Hepatocyte (in vitro differentiated cells): Measurements from ENCODE around the gene TXNDC2. TPM values are rescaled to one million over a fixed set of nuclear protein-coding genes. Genes with fewer than 3 reads are reported as not detected.

Experiments used
- DNase-seq: peaks from one replicate; pipeline ENCODE4 v3.0.0-alpha.2; 2016; ENCODE audit warnings: low spot score
- H2AFZ ChIP-seq: fragments of 200-600 bp; sonication (generic); 2 replicates; pipeline ENCODE4 v1.6.0; 2016; ENCODE audit warnings: antibody characterized with exemption, mild to moderate bottlenecking
- H3K27ac ChIP-seq: fragments of 200-600 bp; sonication (generic); 2 replicates; pipeline ENCODE4 v1.5.1; 2016; ENCODE audit warnings: mild to moderate bottlenecking
- H3K27me3 ChIP-seq: fragments of 200-600 bp; sonication (generic); 2 replicates; pipeline ENCODE4 v1.6.1; 2016
- H3K36me3 ChIP-seq: fragments of 200-600 bp; sonication (generic); replicated peaks from 2 replicates; pipeline ENCODE4 v1.5.1; 2016; ENCODE audit warnings: low read depth; ENCODE audit not compliant: insufficient read depth
- H3K4me1 ChIP-seq: fragments of 200-600 bp; sonication (generic); 2 replicates; pipeline ENCODE4 v1.5.1; 2016; ENCODE audit warnings: mild to moderate bottlenecking, moderate library complexity; ENCODE audit not compliant: insufficient read depth
- H3K4me2 ChIP-seq: fragments of 200-600 bp; sonication (generic); 2 replicates; pipeline ENCODE4 v1.6.0; 2016
- H3K4me3 ChIP-seq: fragments of 200-600 bp; sonication (generic); 2 replicates; pipeline ENCODE4 v1.5.1; 2016; ENCODE audit warnings: mild to moderate bottlenecking
- H3K79me2 ChIP-seq: fragments of 200-600 bp; sonication (generic); 2 replicates; pipeline ENCODE4 v1.6.0; 2017; ENCODE audit warnings: mild to moderate bottlenecking
- H3K9me2 ChIP-seq: fragments of 200-600 bp; sonication (generic); replicated peaks from 2 replicates; pipeline ENCODE4 v1.6.0; 2017; ENCODE audit warnings: mild to moderate bottlenecking; ENCODE audit not compliant: insufficient read depth
- H3K9me3 ChIP-seq: fragments of 200-600 bp; sonication (generic); 2 replicates; pipeline ENCODE4 v1.5.1; 2016; ENCODE audit warnings: low read depth, mild to moderate bottlenecking
- H4K20me1 ChIP-seq: fragments of 200-600 bp; sonication (generic); 2 replicates; pipeline ENCODE4 v1.6.0; 2016; ENCODE audit warnings: mild to moderate bottlenecking; ENCODE audit not compliant: insufficient read depth, poor library complexity, severe bottlenecking
- EZH2 ChIP-seq: fragments of 200-600 bp; sonication (generic); IDR thresholded peaks from 2 replicates; pipeline ENCODE4 v1.6.1; 2016; ENCODE audit warnings: antibody characterized with exemption, mild to moderate bottlenecking, borderline replicate concordance
- EZH2phosphoT487 ChIP-seq: fragments of 200-600 bp; sonication (generic); IDR thresholded peaks from one replicate; pipeline ENCODE4 v1.6.1; 2018; ENCODE audit warnings: antibody characterized with exemption, mild to moderate bottlenecking, low read depth, moderate library complexity; ENCODE audit not compliant: unreplicated experiment, severe bottlenecking
- WGBS: methylation state at CpG from one replicate; pipeline ENCODE4 v1.1.6; 2016; ENCODE audit warnings: low lambda C conversion rate; ENCODE audit errors: missing lambda C conversion rate; 5-methylcytosine and 5-hydroxymethylcytosine counted together
- polyA plus RNA-seq: library from polyadenylated mRNA; unstranded; fragments of >200 nt; fragmentation: Nextera tagmentation; extraction: Ambion mirVana; gene quantifications from 2 replicates; pipeline ENCODE4 v1.2.1, GENCODE V29; 2016
- small RNA-seq: library from RNA; depleted of rRNA; stranded (forward); fragments of <200 nt; gene quantifications from one replicate; pipeline ENCODE3, GENCODE V24; 2014
- total RNA-seq: library from RNA; depleted of rRNA; stranded (reverse); fragments of >200 nt; gene quantifications from 2 replicates; pipeline ENCODE4 v1.2.3, GENCODE V29; 2014
- TF ChIP-seq, protein P1 (sequence below): fragments of 200-600 bp; sonication (generic); IDR thresholded peaks from 2 replicates; pipeline ENCODE4 v1.5.1; 2016; ENCODE audit warnings: antibody characterized with exemption, mild to moderate bottlenecking; ENCODE audit not compliant: poor library complexity

The TXNDC2 gene
- total and polyA plus RNA-seq, 2 experiments from 2014 or later = 0.41 TPM; not detected in 1

DNA sequence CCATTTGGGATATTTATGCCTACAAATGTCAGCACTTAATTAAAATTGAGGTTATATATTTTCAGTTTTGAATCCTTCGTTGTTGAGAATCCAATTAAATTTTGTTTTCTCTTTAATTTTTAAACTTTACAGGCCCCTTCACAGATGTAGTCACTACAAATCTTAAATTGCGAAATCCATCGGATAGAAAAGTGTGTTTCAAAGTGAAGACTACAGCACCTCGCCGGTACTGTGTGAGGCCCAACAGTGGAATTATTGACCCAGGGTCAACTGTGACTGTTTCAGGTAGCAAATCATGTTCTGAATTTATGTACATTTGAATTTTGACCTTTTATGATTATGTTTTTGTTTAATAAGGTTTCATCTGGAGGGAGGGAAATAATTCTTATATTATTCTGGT is 45.9 kb downstream of the TXNDC2 start:
- Histone ChIP-seq H3K4me2 (peak overlapping the region; percentile 34), H2AFZ (no peak overlapping the region)

DNA sequence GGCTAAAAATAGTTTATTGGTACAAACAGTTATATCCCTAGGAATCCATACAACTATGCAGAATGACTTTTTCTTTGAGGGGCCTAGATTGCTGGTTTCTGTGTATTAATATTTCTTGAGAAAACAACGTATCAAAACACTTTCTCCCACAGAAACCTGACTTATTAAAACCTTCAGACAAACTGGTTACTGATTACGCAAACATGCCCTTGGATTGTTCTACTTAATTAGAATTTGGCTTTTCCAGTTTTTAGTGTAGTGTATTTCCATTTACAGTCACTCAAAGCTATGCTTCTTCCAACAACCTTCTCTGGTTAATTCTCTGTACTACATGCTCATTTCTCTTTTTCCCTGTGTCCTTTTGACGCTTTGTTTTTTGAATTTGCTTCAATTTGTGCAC is 48.1 kb downstream of the TXNDC2 start:
- Histone ChIP-seq H3K27ac (no peak overlapping the region), H4K20me1 (peaks cover 76% of the 10 kb centered on the region), H3K4me1 (no peaks in the 10 kb centered on the region), H3K9me2 (no peaks in the 10 kb centered on the region), H3K27me3 (no peaks in the 10 kb centered on the region), H2AFZ (no peak overlapping the region), H3K79me2 (peaks cover 99% of the 10 kb centered on the region), H3K36me3 (no peaks in the 10 kb centered on the region), H3K9me3 (no peaks in the 10 kb centered on the region), H3K4me2 (no peak overlapping the region), H3K4me3 (no peak overlapping the region)
- DNase-seq = no peak
- TF ChIP-seq EZH2phosphoT487 (no peak), EZH2 (no peak)
- TF ChIP-seq, protein P1, sequence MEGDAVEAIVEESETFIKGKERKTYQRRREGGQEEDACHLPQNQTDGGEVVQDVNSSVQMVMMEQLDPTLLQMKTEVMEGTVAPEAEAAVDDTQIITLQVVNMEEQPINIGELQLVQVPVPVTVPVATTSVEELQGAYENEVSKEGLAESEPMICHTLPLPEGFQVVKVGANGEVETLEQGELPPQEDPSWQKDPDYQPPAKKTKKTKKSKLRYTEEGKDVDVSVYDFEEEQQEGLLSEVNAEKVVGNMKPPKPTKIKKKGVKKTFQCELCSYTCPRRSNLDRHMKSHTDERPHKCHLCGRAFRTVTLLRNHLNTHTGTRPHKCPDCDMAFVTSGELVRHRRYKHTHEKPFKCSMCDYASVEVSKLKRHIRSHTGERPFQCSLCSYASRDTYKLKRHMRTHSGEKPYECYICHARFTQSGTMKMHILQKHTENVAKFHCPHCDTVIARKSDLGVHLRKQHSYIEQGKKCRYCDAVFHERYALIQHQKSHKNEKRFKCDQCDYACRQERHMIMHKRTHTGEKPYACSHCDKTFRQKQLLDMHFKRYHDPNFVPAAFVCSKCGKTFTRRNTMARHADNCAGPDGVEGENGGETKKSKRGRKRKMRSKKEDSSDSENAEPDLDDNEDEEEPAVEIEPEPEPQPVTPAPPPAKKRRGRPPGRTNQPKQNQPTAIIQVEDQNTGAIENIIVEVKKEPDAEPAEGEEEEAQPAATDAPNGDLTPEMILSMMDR = no peak
- WGBS = 95% methylated on average over 3 of the region's 3 CpGs

More for the DNA sequence above, 45.9 kb downstream of the TXNDC2 start:
- H3K79me2 ChIP-seq = peaks cover 99% of the 10 kb centered on the region
- H3K9me2 ChIP-seq = no peaks in the 10 kb centered on the region
- H3K4me3 ChIP-seq = no peak overlapping the region
- WGBS = 65% methylated on average over 5 of the region's 5 CpGs
- H3K4me1 ChIP-seq = peaks cover 7% of the 10 kb centered on the region
- H4K20me1 ChIP-seq = peaks cover 87% of the 10 kb centered on the region
- H3K36me3 ChIP-seq = no peaks in the 10 kb centered on the region
- no peaks in the 10 kb centered on the region for H3K9me3 ChIP-seq
- DNase-seq = no peak
- TF ChIP-seq EZH2phosphoT487 (no peak), EZH2 (no peak)
- TF ChIP-seq, protein P1 = no peak
- no peak overlapping the region for H3K27ac ChIP-seq
- no peaks in the 10 kb centered on the region for H3K27me3 ChIP-seq

DNA sequence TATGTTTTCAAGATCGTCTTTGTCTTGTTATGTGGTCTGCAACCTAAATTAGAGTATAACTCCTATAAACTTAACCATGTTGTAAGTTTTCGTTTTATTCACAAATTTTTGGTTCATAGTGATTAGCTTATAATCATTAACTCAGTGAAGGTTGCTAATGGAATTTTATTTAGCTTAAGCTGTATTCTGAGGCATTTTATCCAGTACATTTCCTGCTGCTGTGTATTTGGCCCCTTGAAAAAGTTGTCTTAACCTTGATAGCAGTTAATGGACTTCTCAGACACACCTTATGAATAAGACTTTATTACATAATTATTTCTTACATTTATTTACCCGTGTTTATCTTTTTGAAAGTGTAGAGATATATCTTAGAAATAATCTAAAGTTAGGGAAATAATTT is 48.5 kb downstream of the TXNDC2 start:
- Histone ChIP-seq H3K79me2 (peaks cover 99% of the 10 kb centered on the region), H3K27me3 (no peaks in the 10 kb centered on the region), H3K4me3 (no peak overlapping the region), H3K9me3 (no peaks in the 10 kb centered on the region), H3K27ac (no peak overlapping the region), H3K4me2 (no peak overlapping the region), H3K4me1 (no peaks in the 10 kb centered on the region), H2AFZ (no peak overlapping the region), H4K20me1 (peaks cover 71% of the 10 kb centered on the region), H3K9me2 (no peaks in the 10 kb centered on the region), H3K36me3 (no peaks in the 10 kb centered on the region)
- WGBS = 93% methylated on average over 3 of the region's 3 CpGs
- no peak for DNase-seq
- TF ChIP-seq EZH2phosphoT487 = no peak
- TF ChIP-seq, protein P1 = no peak
- TF ChIP-seq EZH2 = no peak

Small RNAs within 50 kb of the gene (small RNA-seq; reads per million reads assigned to genes)
- gene RNA5SP449 = not detected
- gene RNA5SP450 = 0.12 reads per million

Other genes with a start within 250 kb of the TXNDC2 start
- gene RAB31, start 177.7 kb upstream of the TXNDC2 start, total RNA-seq = 21.0 and 26.0 TPM in 2 replicates
- 81.8 and 120 TPM in 2 replicates for gene RAB31, start 177.7 kb upstream of the TXNDC2 start, polyA plus RNA-seq
- 267 and 324 TPM in 2 replicates for gene VAPA, start 28.0 kb downstream of the TXNDC2 start, total RNA-seq
- gene VAPA, start 28.0 kb downstream of the TXNDC2 start, polyA plus RNA-seq = 288 and 290 TPM in 2 replicates